HCT116 (cell line): Measurements from ENCODE around the gene LRRC7. TPM values are rescaled to one million over a fixed set of nuclear protein-coding genes. Genes with fewer than 3 reads are reported as not detected.

ENCODE experiments used
- ATAC-seq: fragments of 200-7000 bp; cut with Tn5 transposase; 2 replicates; pipeline ENCODE4 v1.9.1; 2020; ENCODE audit warnings: mild to moderate bottlenecking, moderate library complexity
- BruUV-seq: library from RNA; stranded (reverse); fragments of 400-500 nt; replicated peaks from 2 replicates; lab custom pipeline; 2021; lab: Mats Ljungman, UMichigan
- CTCF ChIA-PET: fragments of 300-600 bp; sonication (Branson Sonifier 250); formaldehyde crosslinking; loops from one replicate; lab custom pipeline; 2021; ENCODE audit warnings: antibody characterized with exemption; lab: Charles Lee
- POLR2A ChIA-PET: fragments of 300-600, 350-600 bp; sonication (Branson Sonifier 250); formaldehyde crosslinking; loops from one replicate; lab custom pipeline; 2021; ENCODE audit warnings: antibody characterized with exemption; lab: Charles Lee
- RAD21 ChIA-PET, 2 experiments: fragments of 300-600 bp; sonication (Branson Sonifier 250); formaldehyde crosslinking; loops; one replicate each; lab custom pipeline; 2023; ENCODE audit warnings: low total read pairs in 2 of 2; ENCODE audit not compliant: uncharacterized antibody in 2 of 2, unreplicated experiment in 2 of 2, low non-redundant PET in 1 of 2; lab: Charles Lee
- DNase-seq: peaks from one replicate; pipeline ENCODE4 v3.0.0-alpha.2; 2010; ENCODE audit warnings: low read depth, low spot score
- H2AFZ ChIP-seq: fragments of 200-600 bp; shearing (Covaris generic), sonication (generic); 2 replicates; pipeline ENCODE4 v1.6.1; 2017; ENCODE audit warnings: low read depth, mixed run types, mixed read lengths, antibody characterized with exemption, low read length; ENCODE audit not compliant: poor library complexity, severe bottlenecking
- H3K27ac ChIP-seq: 2 replicates; pipeline ENCODE4 v1.5.1; 2012; ENCODE audit warnings: low read depth, low read length
- H3K27me3 ChIP-seq: fragments of 200-600 bp; sonication (generic); 2 replicates; pipeline ENCODE4 v1.6.1; 2016; ENCODE audit warnings: mixed run types, low read length, mixed read lengths; ENCODE audit not compliant: insufficient read depth
- H3K36me3 ChIP-seq, 2 experiments: fragments of 200-500 bp in 1 of 2; fragments of 200-600 bp in 1 of 2; sonication (Bioruptor generic) in 1 of 2; sonication (generic) in 1 of 2; 2 replicates each; pipeline versions ENCODE4 v1.5.1 to v1.6.1; 2014 to 2016; ENCODE audit warnings: low read length in 2 of 2, inconsistent platforms in 1 of 2, mixed read lengths in 1 of 2, mixed run types in 1 of 2; ENCODE audit not compliant: insufficient read depth in 2 of 2, control insufficient read depth in 1 of 2
- H3K4me1 ChIP-seq, 2 experiments: fragments of 200-600 bp in 1 of 2; sonication (generic) in 1 of 2; 2 replicates each; pipeline versions ENCODE4 v1.5.1 to v1.6.1; 2012 to 2017; ENCODE audit warnings: low read length in 2 of 2, inconsistent platforms in 1 of 2, mild to moderate bottlenecking in 1 of 2, mixed read lengths in 1 of 2, mixed run types in 1 of 2, moderate library complexity in 1 of 2; ENCODE audit not compliant: insufficient read depth in 2 of 2, control insufficient read depth in 1 of 2
- H3K4me2 ChIP-seq: fragments of 200-600 bp; sonication (generic); 2 replicates; pipeline ENCODE4 v1.6.1; 2017; ENCODE audit warnings: mixed run types, low read length, mixed read lengths
- H3K4me3 ChIP-seq, 2 experiments: fragments of 200-600 bp in 1 of 2; sonication (generic) in 1 of 2; replicated peaks in 1 of 2; 2 replicates each; pipeline ENCODE4 v1.5.1; 2011 to 2016; ENCODE audit warnings: low read length in 2 of 2, control low read depth in 1 of 2, low read depth in 1 of 2, mild to moderate bottlenecking in 1 of 2, mixed read lengths in 1 of 2, mixed run types in 1 of 2
- H3K79me2 ChIP-seq: fragments of 200-600 bp; sonication (generic); 2 replicates; pipeline ENCODE4 v1.6.1; 2017; ENCODE audit warnings: mild to moderate bottlenecking, mixed run types, low read length, moderate library complexity, mixed read lengths; ENCODE audit not compliant: insufficient read depth
- H3K9ac ChIP-seq: fragments of 200-600 bp; sonication (generic); 2 replicates; pipeline ENCODE4 v1.6.1; 2016; ENCODE audit warnings: low read length, mixed read lengths
- H3K9me2 ChIP-seq: fragments of 200-600 bp; sonication (generic), shearing (Covaris generic); 2 replicates; pipeline ENCODE4 v1.6.1; 2017; ENCODE audit warnings: mixed run types, mild to moderate bottlenecking, moderate library complexity; ENCODE audit not compliant: insufficient read depth
- H3K9me3 ChIP-seq, 2 experiments: fragments of 200-500 bp in 1 of 2; fragments of 200-600 bp in 1 of 2; sonication (Bioruptor generic) in 1 of 2; sonication (generic) in 1 of 2; 2 replicates each; pipeline ENCODE4 v1.6.1; 2014 to 2017; ENCODE audit warnings: low read length in 2 of 2, mixed read lengths in 2 of 2, inconsistent platforms in 1 of 2, low read depth in 1 of 2, mild to moderate bottlenecking in 1 of 2, mixed run types in 1 of 2, moderate library complexity in 1 of 2; ENCODE audit not compliant: control insufficient read depth in 1 of 2, insufficient read depth in 1 of 2
- H4K20me1 ChIP-seq: fragments of 200-600 bp; sonication (generic), shearing (Covaris generic); 2 replicates; pipeline ENCODE4 v1.6.1; 2017; ENCODE audit warnings: mixed run types, mild to moderate bottlenecking, moderate library complexity; ENCODE audit not compliant: insufficient read depth
- ATF3 ChIP-seq: IDR thresholded peaks from 2 replicates; pipeline ENCODE4 v1.6.1; 2012
- CEBPB ChIP-seq: IDR thresholded peaks from 2 replicates; pipeline ENCODE4 v1.6.1; 2012; ENCODE audit warnings: low read depth
- CTCF ChIP-seq, 3 experiments: fragments of 200-600 bp in 1 of 3; sonication (generic) in 1 of 3; IDR thresholded peaks in 2 of 3; conservative IDR thresholded peaks in 1 of 3; 2 replicates each; pipeline ENCODE4 v1.5.1; 2012 to 2017; ENCODE audit warnings: low read depth in 2 of 3, low read length in 2 of 3, antibody characterized with exemption in 1 of 3, borderline replicate concordance in 1 of 3, control low read depth in 1 of 3, mild to moderate bottlenecking in 1 of 3, mixed read lengths in 1 of 3, mixed run types in 1 of 3, moderate library complexity in 1 of 3; ENCODE audit not compliant: insufficient read depth in 1 of 3
- FOSL1 ChIP-seq: IDR thresholded peaks from 2 replicates; pipeline ENCODE4 v1.6.1; 2012; ENCODE audit warnings: low read depth
- JUND ChIP-seq: IDR thresholded peaks from 2 replicates; pipeline ENCODE4 v1.6.1; 2012
- MAX ChIP-seq: IDR thresholded peaks from 2 replicates; pipeline ENCODE4 v1.6.1; 2012
- REST ChIP-seq: IDR thresholded peaks from 2 replicates; pipeline ENCODE4 v1.6.1; 2012; ENCODE audit warnings: low read depth
- SRF ChIP-seq: IDR thresholded peaks from 2 replicates; pipeline ENCODE4 v1.6.1; 2012; ENCODE audit warnings: low read depth
- YY1 ChIP-seq: IDR thresholded peaks from 2 replicates; pipeline ENCODE4 v1.6.1; 2011; ENCODE audit warnings: low read length, low read depth, moderate library complexity, mild to moderate bottlenecking; ENCODE audit not compliant: insufficient replicate concordance; ENCODE audit errors: extremely low read depth
- intact Hi-C: fragments of 100-400 bp; cut with micrococcal nuclease; formaldehyde crosslinking; loops from 2 replicates; pipeline ENCODE4 v1.10.0; 2022
- total RNA-seq: library from RNA; stranded (reverse); gene quantifications from one replicate; pipeline ENCODE4 v1.2.1, GENCODE V29; 2021; ENCODE audit not compliant: unreplicated experiment

LRRC7 gene
- total RNA-seq, 1 experiment from 2014 or later = not detected

- Histone ChIP-seq H3K4me1 (no peaks in the 10 kb centered on the region), H3K4me3 (no peak overlapping the region), H3K36me3 (no peaks in the 10 kb centered on the region), H4K20me1 (no peaks in the 10 kb centered on the region), H3K79me2 (no peaks in the 10 kb centered on the region), H3K9ac (no peak overlapping the region), H3K9me3 (no peaks in the 10 kb centered on the region), H3K27me3 (peaks cover 12% of the 10 kb centered on the region; the same call in 1 of the 2 replicates), H3K27ac (no peak overlapping the region), H3K4me2 (no peak overlapping the region), H3K9me2 (no peaks in the 10 kb centered on the region), H2AFZ (no peak overlapping the region)
- DNase-seq = no peak
- TF ChIP-seq JUND (no peak), YY1 (no peak), CTCF (IDR thresholded peaks at IDR 0.05 in 2 of 3, conservative IDR thresholded peaks at IDR 0.05 in 1 of 3; ENCODE audit: borderline replicate concordance in 1 of 3, insufficient read depth in 1 of 3, low read depth in 2 of 3, low read length in 2 of 3) (no peak), SRF (no peak), CEBPB (no peak), ATF3 (no peak), MAX (no peak), FOSL1 (no peak), REST (no peak)
- ChIA-PET POLR2A (no interaction called here), CTCF (no interaction called here), RAD21 (no interaction called here)
- BruUV-seq = no TSS peak
- ATAC-seq = no peak
- intact Hi-C loops = no loop called here
Measured at GRCh38 chr1:69639159-69639558, 71.4 kb downstream of the LRRC7 start.
